NOMO-1 treated with dmso at 0.1 percent for 144 hours (cell line): ENCODE measurements around the gene ALX3.
"Not testable (repeated sequence)": the region's sequence is repeated elsewhere in the genome, so short reads cannot be mapped to it uniquely, and the experiment has no call there.

Experiments
- DNase-seq: peaks from one replicate; lab custom pipeline; 2025; ENCODE audit not compliant: unreplicated experiment; lab: John Stamatoyannopoulos, UW

Gene ALX3

GRCh38 chr1:110048923-110049601, 21.4 kb downstream of the ALX3 start:
- DNase-seq: no peak

GRCh38 chr1:110048240-110048639, 22.2 kb downstream of the ALX3 start:
- DNase-seq: no peak

DNA sequence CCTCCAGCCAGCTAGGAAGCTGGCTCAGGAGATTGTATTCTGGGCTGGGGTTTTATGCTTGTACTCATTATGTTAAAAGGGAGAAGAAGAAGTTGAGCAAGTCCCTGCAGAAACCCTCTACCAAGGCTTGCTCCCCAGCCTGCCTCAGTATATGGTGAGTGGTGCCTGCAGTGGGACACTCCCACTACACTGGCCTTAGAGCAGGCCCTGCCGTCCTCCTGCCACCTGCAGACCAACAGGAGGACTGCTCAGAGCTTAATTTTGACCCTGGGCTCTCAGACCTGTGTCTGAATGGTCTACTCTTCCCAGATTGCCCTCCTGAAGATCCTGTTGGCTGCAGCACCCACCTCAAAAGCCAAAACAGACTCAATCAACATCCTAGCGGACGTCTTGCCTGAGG, 23.0 kb downstream of the ALX3 start:
- no peak for DNase-seq

GRCh38 chr1:110043016-110043415, 27.5 kb downstream of the ALX3 start:
- no peak for DNase-seq

DNA sequence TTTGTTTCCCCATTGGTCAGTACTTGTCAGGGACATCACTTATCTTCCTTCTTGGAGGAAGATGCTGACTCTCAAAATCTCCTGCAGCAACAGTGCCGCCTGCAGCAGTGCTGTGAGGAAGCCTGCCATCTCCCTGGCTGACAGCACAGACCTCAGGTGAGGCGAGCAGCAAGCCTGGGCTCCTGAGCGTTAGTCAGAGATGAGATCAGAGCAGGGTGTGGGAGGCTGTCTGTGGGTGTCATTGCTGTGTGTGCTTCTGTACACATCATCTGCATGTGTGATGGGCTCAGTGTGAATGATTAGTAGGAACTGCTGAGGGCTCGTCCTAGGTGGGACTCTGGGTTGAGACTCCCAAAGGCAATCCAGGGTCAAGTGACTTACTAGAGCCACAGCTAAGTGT, 29.9 kb downstream of the ALX3 start:
- DNase-seq: no peak

- DNase-seq: no peak
Measured at GRCh38 chr1:110039641-110040040, 30.8 kb downstream of the ALX3 start.

DNA sequence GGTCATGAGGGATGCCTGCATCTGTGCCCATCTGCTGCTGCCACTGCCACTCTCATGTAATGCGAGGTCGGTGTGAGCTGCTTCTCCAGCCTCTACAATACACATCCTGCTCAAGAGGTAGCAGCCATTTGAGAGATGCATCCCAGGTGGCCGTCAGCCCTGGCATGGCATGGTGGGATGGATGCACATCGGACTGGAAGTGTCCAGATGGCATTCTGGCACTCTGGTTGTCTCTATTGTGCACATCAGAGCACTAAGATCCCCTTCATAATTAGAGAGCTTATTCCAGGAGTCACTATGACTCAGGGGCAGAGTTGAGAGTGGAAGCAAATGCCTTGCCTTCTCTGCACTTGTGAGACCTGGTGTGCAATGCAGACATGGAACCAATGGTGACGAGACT, 32.2 kb downstream of the ALX3 start:
- no peak for DNase-seq

DNA sequence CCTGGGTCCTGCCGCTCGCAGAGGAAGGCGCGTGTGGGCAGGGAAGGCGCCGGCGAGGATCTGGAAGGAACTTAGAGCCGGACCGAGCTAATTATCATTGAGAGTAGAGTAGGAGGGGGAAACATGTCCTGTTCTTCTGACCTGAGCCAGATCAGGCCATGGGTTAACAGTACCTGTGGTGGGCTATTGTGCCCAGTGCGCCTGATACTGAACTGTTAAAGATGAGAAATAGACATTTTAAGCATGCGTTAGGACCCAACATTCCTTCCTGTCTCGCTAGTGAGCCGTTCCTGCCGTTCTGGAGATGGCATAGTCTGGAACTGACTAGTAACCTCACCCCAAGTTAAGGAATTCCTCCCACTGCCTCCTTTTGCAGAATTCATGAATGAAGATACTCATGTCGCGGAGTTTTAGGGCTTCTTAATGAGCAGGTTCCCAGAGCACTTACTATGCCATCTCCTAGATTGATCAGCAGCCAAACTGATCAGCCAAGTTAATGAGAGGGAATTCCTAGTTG, 35.2 kb downstream of the ALX3 start:
- no peak for DNase-seq

- peak; percentile 92 for DNase-seq
Measured at GRCh38 chr1:110034451-110035235, 35.8 kb downstream of the ALX3 start, which contains the start of gene STRIP1. STRIP1 (plus strand) TSS chr1:110034624; CDS start chr1:110034638, 14 bp downstream.

GRCh38 chr1:110034040-110034450, 36.4 kb downstream of the ALX3 start:
- DNase-seq: no peak

GRCh38 chr1:110033421-110033820, 37.1 kb downstream of the ALX3 start:
- no peak for DNase-seq

DNA sequence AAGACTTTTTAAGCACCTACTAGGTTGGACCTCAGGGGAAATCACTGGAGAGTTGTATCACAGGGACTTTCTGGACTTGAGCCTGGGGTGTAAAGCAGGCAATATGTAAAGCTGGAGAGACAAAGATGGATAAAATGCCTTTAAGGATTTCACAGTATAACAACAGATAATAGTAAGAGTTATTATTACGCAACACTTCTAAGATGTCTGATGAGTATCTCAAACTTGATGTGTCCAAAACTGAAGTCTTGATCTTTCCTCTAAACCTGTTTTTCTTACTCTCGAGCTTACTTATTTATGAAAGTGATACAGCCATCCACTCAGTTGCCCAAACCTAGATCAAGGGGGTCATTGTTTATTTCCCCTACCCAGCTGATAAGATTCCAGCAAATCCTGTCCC, 38.1 kb downstream of the ALX3 start:
- no peak for DNase-seq

- DNase-seq: not testable (repeated sequence)
Measured at GRCh38 chr1:110030687-110031086, 39.8 kb downstream of the ALX3 start.

GRCh38 chr1:110024613-110025012, 45.9 kb downstream of the ALX3 start:
- no peak for DNase-seq

DNA sequence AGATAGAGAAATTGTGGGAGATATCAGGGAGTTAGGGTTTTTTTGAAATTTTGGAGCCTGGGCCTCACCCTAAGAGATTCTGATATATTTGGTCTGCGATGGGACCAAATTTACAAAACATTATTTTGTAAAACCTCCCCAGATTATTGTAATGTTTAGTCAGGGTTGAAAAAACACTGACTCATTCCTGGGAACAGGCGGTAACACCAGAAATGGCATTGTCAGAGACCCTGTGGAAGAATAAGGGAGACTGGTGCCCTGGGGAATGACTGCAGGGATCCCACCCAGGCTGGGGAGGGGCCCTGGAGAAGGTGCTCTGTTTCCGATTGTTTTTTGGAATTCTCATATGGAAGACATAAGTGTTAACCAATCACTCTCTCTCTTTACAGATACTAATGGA, 49.2 kb downstream of the ALX3 start:
- no peak for DNase-seq

DNA sequence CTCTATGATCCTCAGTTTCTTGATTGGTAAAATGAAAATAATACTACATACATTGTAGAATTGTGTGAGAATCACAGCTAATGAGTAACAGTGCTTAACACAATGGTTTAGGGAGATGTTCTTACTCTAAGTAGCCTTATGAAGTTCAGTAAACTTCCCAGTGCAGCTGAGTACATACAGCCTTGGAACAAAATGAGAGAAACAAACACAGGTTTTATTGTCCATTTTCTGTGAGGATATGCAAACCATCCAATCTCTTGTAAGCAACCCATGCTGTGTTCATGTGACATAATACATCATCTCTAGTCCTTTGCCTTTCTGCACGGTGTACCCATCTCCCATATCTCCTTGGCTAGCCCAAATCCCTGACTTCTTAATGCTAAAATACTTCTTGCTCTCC, 50.7 kb downstream of the ALX3 start:
- no peak for DNase-seq

DNA sequence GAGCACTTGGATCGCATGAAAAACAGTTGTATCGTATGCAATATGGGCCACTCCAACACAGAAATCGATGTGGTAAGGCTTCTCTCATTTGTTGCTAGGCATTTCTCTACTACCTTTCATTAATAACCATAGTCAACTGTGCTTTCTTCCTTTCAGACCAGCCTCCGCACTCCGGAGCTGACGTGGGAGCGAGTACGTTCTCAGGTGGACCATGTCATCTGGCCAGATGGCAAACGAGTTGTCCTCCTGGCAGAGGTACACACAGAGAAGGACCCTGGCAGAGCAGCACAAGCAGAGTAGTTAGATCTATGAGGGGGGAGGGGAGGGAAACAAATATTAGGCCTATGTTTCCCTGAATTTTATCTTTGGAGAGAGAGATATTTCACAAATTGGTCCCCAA, 52.1 kb downstream of the ALX3 start:
- DNase-seq: no peak

DNA sequence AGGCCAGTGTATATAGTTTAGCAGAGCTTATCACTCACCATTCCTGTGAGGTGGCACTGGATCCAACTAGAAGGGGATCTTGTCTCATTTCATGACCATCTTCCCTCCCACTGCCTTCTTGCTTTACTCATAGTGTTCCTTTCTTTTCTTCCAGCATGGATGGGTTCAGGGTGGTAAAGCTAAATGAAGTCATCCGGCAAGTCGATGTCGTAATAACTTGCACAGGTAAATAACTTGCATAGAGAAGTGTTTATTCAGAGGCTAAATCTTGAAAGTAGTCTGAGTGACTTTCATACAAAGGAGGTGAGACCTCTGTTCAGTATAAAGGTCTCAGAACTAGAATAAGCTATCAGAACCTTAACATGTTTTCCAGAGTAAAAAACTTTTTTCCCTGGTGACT, 52.7 kb downstream of the ALX3 start:
- no peak for DNase-seq

- DNase-seq: no peak
Measured at GRCh38 chr1:110012100-110012780, 58.2 kb downstream of the ALX3 start.

DNA sequence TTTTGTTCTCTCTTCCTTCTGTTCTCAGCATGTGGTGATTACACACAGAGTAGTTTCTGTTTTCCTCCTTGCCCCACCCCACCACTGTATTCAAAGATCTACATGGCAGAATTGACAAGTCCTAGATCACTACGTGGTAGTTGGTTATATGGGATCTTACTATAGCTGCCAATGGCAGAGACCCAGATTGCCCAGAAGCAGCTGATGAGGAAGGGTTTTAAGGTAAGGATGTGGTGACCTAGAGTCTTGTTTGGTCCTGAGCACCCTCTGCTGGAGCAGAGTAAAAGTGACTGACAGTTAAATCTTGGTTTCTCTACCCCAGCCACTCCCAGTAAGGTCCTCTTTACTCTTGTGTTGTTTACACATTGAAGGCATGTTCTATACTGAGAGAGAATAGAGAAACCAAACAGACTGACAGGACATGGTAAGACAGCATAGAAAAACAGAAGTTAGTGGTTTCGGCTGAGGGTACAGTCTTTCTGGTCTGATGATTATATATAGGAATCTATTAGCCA, 58.9 kb downstream of the ALX3 start:
- peak; percentile 61 for DNase-seq
